Activated naive CD4-positive, alpha-beta T cell treated with Interleukin-2 at 50 U/mL for 16 hours (primary cell): ENCODE measurements around the gene CBFA2T3.
"Not testable (repeated sequence)": the region's sequence is repeated elsewhere in the genome, so short reads cannot be mapped to it uniquely, and the experiment has no call there.

Experiments
- DNase-seq: peaks from one replicate; pipeline ENCODE4 v3.0.0-alpha.2; 2020

CBFA2T3 gene

GRCh38 chr16:88977018-88977811 is at the start of gene CBFA2T3:
CBFA2T3 (minus strand) TSS chr16:88977207; CDS start chr16:88976807, 400 bp downstream.
- no peak for DNase-seq

GRCh38 chr16:89026121-89026612 is 49.2 kb upstream of the CBFA2T3 start:
- DNase-seq: peak; percentile 56

DNA sequence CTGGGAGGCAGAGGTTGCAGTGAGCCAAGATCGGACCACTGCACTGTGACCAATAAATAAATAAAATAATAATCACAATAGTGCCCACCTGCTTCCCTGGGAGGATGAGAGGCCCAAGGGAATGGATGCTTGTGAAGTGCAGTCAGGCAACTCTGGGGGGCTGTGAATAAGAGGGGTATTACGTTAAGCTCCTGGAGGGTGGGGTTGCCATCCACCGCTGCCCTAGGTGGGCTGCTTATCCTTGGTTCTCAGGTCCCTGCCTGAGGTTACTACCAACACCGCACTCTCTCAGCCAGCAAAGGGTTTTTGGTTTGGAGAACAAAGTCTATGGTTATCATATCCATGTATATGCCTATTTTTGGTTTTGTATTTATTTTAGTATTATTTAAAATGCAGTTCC is 48.6 kb upstream of the CBFA2T3 start:
- DNase-seq: no peak

DNA sequence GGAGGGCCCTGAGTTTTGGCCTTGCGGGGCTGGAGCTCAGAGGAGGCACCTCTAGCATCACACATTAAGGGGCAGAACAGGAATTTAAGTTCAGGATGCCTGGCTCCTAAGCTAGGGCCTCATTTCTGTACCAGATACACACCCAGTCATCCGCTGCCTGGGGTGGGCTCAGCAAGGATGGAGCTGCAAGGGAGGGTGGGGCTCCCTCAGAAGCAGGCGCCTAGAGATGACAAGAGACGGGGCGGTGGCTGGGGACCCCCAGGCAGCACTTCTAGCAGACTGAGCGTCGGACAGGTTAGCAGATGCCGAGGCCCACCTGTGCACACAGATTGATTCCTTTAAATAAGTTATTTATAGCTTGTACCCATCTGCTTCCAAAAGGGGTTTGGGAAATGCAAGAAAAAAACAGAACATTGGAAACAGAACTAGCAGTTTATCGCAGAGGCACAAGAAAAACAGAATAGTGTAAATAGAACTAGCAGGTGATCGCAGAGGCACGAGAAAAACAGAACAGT is 47.6 kb upstream of the CBFA2T3 start:
- no peak for DNase-seq

- no peak for DNase-seq
Observed at GRCh38 chr16:89023621-89024511, 46.9 kb upstream of the CBFA2T3 start.

DNA sequence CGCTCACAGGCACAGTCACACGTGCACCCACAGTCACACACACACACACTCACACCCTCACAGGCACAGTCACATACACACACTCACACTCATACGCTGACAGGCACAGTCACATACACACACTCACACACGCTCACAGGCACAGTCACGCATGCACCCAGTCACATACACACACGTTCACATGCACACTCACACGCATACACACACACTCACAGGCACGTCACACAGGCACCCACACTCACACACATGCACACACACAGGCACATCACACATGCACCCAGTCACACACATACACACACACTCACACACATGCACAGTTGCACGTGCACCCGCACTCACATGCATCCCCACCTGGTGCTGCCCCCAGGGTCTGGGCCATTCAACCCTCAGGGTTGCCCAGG is 46.1 kb upstream of the CBFA2T3 start:
- no peak for DNase-seq

DNA sequence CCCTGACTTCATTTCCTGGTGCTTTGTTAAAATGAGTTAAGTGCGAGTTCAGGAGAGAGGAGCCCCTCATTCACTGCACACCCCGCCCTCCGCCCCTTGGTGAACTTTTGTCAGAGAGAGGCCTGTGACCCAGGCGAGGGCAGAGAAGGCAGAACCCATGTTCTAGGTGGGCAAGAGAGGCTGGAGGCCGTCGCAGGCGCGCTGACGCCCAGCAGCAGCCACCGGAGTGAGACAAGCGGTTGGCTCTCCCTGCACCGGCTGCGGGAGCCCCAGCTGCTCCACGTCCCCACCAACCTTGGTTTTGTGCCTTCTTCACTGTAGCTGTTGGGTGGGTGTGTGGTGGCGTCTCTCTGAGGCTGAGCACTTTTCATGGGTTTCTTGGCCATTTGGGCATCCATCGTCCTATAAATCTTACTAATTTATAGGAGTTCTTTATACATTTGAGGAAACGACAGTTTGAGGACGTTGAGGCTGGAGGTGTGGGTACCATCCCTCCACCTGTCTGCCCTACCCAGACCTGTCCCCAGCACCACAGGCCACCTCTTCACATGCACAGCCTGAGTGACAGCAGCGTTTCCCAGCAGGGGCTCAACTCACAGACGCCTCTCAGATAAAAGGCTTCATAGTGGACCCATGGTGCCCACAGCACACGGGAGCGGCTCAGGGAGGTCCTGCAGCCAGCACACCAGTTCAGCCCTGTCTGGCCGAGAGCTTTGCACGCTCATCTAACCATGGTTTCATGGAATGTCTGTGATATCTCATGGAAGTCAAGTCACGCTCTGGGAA is 45.2 kb upstream of the CBFA2T3 start:
- no peak for DNase-seq

DNA sequence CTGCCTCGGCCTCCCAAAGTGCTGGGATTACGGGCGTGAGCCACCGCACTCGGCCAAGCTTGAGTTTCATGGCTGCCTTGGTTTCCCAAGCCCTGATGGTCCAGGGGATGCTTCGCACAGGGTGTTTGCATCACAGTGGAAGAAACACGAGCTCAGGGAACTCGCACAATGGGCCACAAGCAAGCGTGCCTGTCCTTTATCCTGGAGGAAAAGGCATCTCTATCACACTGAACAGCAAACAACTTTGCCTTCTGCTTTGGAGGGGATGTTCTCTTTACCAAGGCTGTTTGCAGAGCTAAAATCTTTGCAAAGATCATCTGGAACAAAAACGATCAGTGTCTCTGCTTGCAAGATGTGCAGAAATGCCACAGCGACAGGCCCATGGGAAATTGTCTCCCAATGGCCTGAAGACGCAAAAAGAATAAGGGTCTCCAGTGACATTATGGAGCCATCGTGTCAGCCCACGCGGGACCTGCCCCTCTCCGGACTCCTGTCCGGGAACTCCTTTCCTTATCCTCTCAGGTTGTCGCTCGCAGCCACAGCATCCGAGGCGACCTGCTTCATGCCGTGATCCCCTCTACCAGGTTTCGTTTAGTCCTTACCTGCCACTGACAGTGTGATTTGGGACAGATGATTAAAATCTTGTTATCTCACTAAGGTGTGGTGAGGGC is 44.1 kb upstream of the CBFA2T3 start:
- no peak for DNase-seq

GRCh38 chr16:89020068-89020924 is 43.3 kb upstream of the CBFA2T3 start:
- DNase-seq: peak; percentile 12

DNA sequence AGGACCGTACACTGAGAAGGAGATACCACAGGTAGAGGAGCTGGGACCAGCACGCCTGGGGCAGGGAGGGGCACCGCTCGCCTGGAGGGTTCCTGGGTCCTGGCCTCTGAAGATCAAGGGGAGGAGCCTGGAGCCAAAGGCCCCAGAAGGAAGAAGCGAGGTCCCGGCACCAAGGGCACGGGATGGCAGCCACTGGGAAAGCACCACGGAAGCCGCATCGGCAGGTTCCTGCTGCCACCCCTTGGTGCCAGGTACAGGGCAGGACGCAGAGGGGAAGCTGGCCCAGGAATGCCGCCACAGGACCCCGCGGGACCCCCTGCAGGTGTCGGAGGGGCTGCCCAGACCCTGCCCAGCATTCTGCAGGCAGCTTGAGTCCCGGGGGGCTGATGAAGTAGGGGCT is 42.5 kb upstream of the CBFA2T3 start:
- DNase-seq: no peak

GRCh38 chr16:89018282-89019158 is 41.5 kb upstream of the CBFA2T3 start:
- no peak for DNase-seq

- DNase-seq: no peak
Observed at GRCh38 chr16:89017543-89018281, 40.7 kb upstream of the CBFA2T3 start.

- not testable (repeated sequence) for DNase-seq
Observed at GRCh38 chr16:89016561-89016960, 39.6 kb upstream of the CBFA2T3 start.

DNA sequence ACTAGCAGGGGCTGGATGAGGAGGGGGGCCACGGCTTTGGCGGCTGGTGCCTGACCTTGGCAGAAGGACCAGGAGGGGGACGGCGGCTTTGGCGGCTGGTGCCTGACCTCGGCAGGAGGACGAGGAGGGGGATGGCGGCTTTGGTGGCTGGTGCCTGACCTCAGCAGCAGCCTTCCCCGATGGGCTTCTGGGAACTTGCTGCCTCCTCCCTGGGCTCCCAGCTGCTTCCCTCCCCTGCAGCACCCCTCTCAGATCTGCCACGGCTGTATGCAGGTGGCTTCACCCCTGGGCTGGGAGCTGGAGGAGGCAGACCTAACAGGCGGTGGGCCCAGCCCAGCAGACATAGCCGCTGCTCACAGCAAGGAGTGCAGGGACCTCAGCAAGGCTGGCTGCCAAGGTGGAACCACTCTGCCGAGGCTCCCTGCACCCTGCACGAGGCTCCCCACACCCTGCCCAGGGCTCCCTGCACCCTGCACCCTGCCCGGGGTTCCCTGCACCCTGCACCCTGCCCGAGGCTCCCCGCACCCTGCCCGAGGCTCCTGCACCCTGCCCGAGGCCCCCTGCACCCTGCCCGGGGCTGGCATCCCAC is 38.4 kb upstream of the CBFA2T3 start:
- DNase-seq: no peak

GRCh38 chr16:89014403-89015230 is 37.6 kb upstream of the CBFA2T3 start:
- DNase-seq: no peak

DNA sequence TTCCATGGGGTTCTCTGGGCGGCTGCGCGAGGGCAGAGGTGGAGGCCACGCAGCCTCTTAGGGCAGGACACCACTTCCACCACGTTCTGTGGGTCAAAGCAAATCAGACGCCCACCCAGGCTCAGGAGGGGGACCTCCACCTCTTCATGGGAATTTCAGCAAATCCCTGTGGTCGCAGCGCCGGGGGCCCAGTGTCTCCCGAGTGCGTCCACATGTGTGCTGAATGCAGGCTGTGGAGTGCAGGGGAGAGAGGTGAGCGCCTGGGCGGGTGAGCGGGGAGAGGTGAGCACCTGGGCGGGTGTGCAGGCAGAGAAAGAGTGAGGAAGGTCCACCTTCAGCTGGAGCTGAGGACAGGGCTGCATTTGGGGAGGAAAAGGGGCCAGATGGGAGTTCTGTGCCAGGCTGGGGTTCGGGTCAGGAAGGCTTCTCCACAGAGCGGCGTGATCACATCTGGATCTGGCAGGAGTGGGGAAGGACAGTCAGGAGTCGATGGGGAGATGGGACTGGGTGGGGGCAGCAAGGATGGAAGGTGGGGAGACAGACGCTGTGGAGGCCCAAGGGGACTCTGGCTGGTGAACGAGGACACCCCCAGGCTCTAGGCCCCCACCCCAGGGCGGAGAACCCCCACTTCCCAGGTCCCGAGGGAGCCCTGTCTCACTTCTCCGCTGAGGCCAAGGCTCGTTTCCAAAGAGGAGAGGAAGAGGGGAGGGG is 36.8 kb upstream of the CBFA2T3 start:
- DNase-seq: no peak

GRCh38 chr16:89013111-89013510 is 36.1 kb upstream of the CBFA2T3 start:
- DNase-seq: no peak
